ENCODE results near the gene PLN.

Gene PLN

GRCh38 chr6:118542184-118542952 lies 5.7 kb upstream of the PLN start:
- DNase-seq, result no peak

- no peak for DNase-seq
Observed at GRCh38 chr6:118544105-118544504, 4.0 kb upstream of the PLN start.

GRCh38 chr6:118546164-118546879 lies 1.8 kb upstream of the PLN start:
- no peak for DNase-seq

GRCh38 chr6:118546880-118547218 lies 1.2 kb upstream of the PLN start:
- no peak for DNase-seq

GRCh38 chr6:118548613-118549012 lies 517 bp downstream of the PLN start:
- DNase-seq, result no peak

GRCh38 chr6:118551063-118552053 lies 3.3 kb downstream of the PLN start:
- peak; percentile 21 for DNase-seq

- DNase-seq, result no peak
Observed at GRCh38 chr6:118553132-118553531, 5.0 kb downstream of the PLN start.

- no peak for DNase-seq
Observed at GRCh38 chr6:118554698-118555097, 6.6 kb downstream of the PLN start.

- no peak for DNase-seq
Observed at GRCh38 chr6:118558464-118559217, 10.5 kb downstream of the PLN start.

GRCh38 chr6:118559659-118560058 lies 11.6 kb downstream of the PLN start:
- DNase-seq, result no peak

- DNase-seq, result no peak
Observed at GRCh38 chr6:118562248-118562647, 14.2 kb downstream of the PLN start.

GRCh38 chr6:118562959-118563358 lies 14.9 kb downstream of the PLN start:
- DNase-seq, result no peak

- no peak for DNase-seq
Observed at GRCh38 chr6:118565311-118565960, 17.3 kb downstream of the PLN start.

GRCh38 chr6:118567974-118568373 lies 19.9 kb downstream of the PLN start:
- no peak for DNase-seq

- no peak for DNase-seq
Observed at GRCh38 chr6:118569498-118569897, 21.4 kb downstream of the PLN start.

- DNase-seq, result no peak
Observed at GRCh38 chr6:118571121-118571520, 23.0 kb downstream of the PLN start.

- no peak for DNase-seq
Observed at GRCh38 chr6:118574051-118574865, 26.2 kb downstream of the PLN start.

GRCh38 chr6:118577972-118578371 lies 29.9 kb downstream of the PLN start:
- DNase-seq, result no peak

GRCh38 chr6:118578617-118579016 lies 30.5 kb downstream of the PLN start:
- DNase-seq, result no peak

- DNase-seq, result no peak
Observed at GRCh38 chr6:118579786-118580185, 31.7 kb downstream of the PLN start.

Measured in NCI-H446 treated with DMSO at 0.1 percent for 48 hours (cell line).